TTC549 (cell line): ENCODE results near the gene PSMB10.
"Not testable (repeated sequence)": the region's sequence is repeated elsewhere in the genome, so short reads cannot be mapped to it uniquely, and the experiment has no call there.

ENCODE experiments used
- FAIRE-seq: peaks from 2 replicates; lab custom pipeline; 2012; peaks lifted over from hg19 to GRCh38; lab: Jason Lieb, UNC

The PSMB10 gene

GRCh38 chr16:67936124-67936879 lies at the start of gene PSMB10:
TSS of gene PSMB10 (minus strand) at chr16:67936850. CDS start at chr16:67936749, 101 bp downstream.
- FAIRE-seq: no peak

- no peak for FAIRE-seq
Measured at GRCh38 chr16:67982011-67982696, 45.5 kb upstream of the PSMB10 start.

GRCh38 chr16:67979955-67980678 lies 43.5 kb upstream of the PSMB10 start, which contains the start of gene DPEP3:
TSS of gene DPEP3 (minus strand) at chr16:67980499. CDS start at chr16:67980380, 119 bp downstream.
- no peak for FAIRE-seq

GRCh38 chr16:67977469-67978227 lies 41.0 kb upstream of the PSMB10 start:
- no peak for FAIRE-seq

- FAIRE-seq: no peak
Measured at GRCh38 chr16:67977005-67977404, 40.4 kb upstream of the PSMB10 start.

- FAIRE-seq: no peak
Measured at GRCh38 chr16:67976205-67976604, 39.6 kb upstream of the PSMB10 start.

GRCh38 chr16:67975321-67976105 lies 38.9 kb upstream of the PSMB10 start:
- no peak for FAIRE-seq

GRCh38 chr16:67972285-67972684 lies 35.6 kb upstream of the PSMB10 start:
- not testable (repeated sequence) for FAIRE-seq

GRCh38 chr16:67971111-67971510 lies 34.5 kb upstream of the PSMB10 start:
- FAIRE-seq: no peak

GRCh38 chr16:67969254-67970039 lies 32.8 kb upstream of the PSMB10 start:
- no peak for FAIRE-seq

- no peak for FAIRE-seq
Measured at GRCh38 chr16:67968400-67969253, 32.0 kb upstream of the PSMB10 start, which contains the start of gene SLC12A4. TSS of gene SLC12A4 (minus strand) at chr16:67968637. CDS start at chr16:67968553, 84 bp downstream.

- no peak for FAIRE-seq
Measured at GRCh38 chr16:67967958-67968399, 31.3 kb upstream of the PSMB10 start.

- FAIRE-seq: no peak
Measured at GRCh38 chr16:67967183-67967957, 30.7 kb upstream of the PSMB10 start.

- no peak for FAIRE-seq
Measured at GRCh38 chr16:67966549-67967182, 30.0 kb upstream of the PSMB10 start.

- FAIRE-seq: no peak
Measured at GRCh38 chr16:67965668-67966548, 29.3 kb upstream of the PSMB10 start.

GRCh38 chr16:67964477-67965131 lies 28.0 kb upstream of the PSMB10 start:
- no peak for FAIRE-seq
